ENCODE data around the gene PLPPR2. TPM values are rescaled to one million over a fixed set of nuclear protein-coding genes. Genes with fewer than 3 reads are reported as not detected.
"Not testable (repeated sequence)": the region's sequence is repeated elsewhere in the genome, so short reads cannot be mapped to it uniquely, and the experiment has no call there.

Gene PLPPR2
- total and polyA plus RNA-seq, 3 experiments from 2014 or later = 1.2 to 2.2 (median 2.1) TPM

GRCh38 chr19:11324079-11324661 lies 31.1 kb upstream of the PLPPR2 start:
- Histone ChIP-seq H3K4me1 (ENCODE audit: insufficient read depth, low read length) (peaks cover 6% of the 10 kb centered on the region), H3K27me3 (ENCODE audit: insufficient read depth, low read length, poor library complexity, severe bottlenecking) (no peaks in the 10 kb centered on the region), H3K4me3 (ENCODE audit: low read length) (no peak overlapping the region), H3K27ac (ENCODE audit: low read depth, low read length) (peak overlapping the region; percentile 12), H3K36me3 (ENCODE audit: insufficient read depth, low read length) (no peaks in the 10 kb centered on the region), H3K9me3 (ENCODE audit: low read length) (no peaks in the 10 kb centered on the region)
- ChIA-PET POLR2A (interaction anchor here (0.5 to 1.2 kb wide), 4 partner anchors 24 to 218 kb away, joined by 3 to 4 read pairs (median 3); partner anchors contain the start of gene SWSAP1), CTCF (no interaction called here)
- H3K9me3 Mint-ChIP-seq = no peaks in the 10 kb centered on the region
- peaks cover 12 to 17% (median 13%) of the 10 kb centered on the region in 3 donors for H3K4me1 Mint-ChIP-seq
- peak overlapping the region; percentile 29 to 95 (median 86) for H3K27ac Mint-ChIP-seq
- peaks cover 0 to 12% (median 0%) of the 10 kb centered on the region in 3 donors for H3K36me3 Mint-ChIP-seq
- DNase-seq = peak in 2 of 5 donors; percentile 24 to 31
- peak overlapping the region in 4 of 7 donors; percentile 27 to 80 (median 62) for H3K4me3 Mint-ChIP-seq
- peaks cover 0 to 1% of the 10 kb centered on the region in 2 donors for H3K27me3 Mint-ChIP-seq

- Mint-ChIP-seq H3K27ac (peak overlapping the region in 6 of 8 donors; percentile 63 to 95 (median 86)), H3K27me3 (peaks cover 0 to 1% of the 10 kb centered on the region in 2 donors), H3K4me3 (no peak overlapping the region), H3K4me1 (peaks cover 12 to 17% (median 13%) of the 10 kb centered on the region in 3 donors), H3K36me3 (peaks cover 0 to 14% (median 1%) of the 10 kb centered on the region in 3 donors), H3K9me3 (no peaks in the 10 kb centered on the region)
- no peak overlapping the region for H3K4me3 ChIP-seq (ENCODE audit: low read length)
- ChIA-PET CTCF (no interaction called here), POLR2A (interaction anchor here (0.5 to 1.2 kb wide), 2 partner anchors 50 to 217 kb away, joined by 3 read pairs; partner anchors contain the start of gene SWSAP1)
- H3K36me3 ChIP-seq (ENCODE audit: insufficient read depth, low read length) = no peaks in the 10 kb centered on the region
- peaks cover 6% of the 10 kb centered on the region for H3K4me1 ChIP-seq (ENCODE audit: insufficient read depth, low read length)
- no peaks in the 10 kb centered on the region for H3K9me3 ChIP-seq (ENCODE audit: low read length)
- DNase-seq = no peak
- H3K27me3 ChIP-seq (ENCODE audit: insufficient read depth, low read length, poor library complexity, severe bottlenecking) = no peaks in the 10 kb centered on the region
- H3K27ac ChIP-seq (ENCODE audit: low read depth, low read length) = no peak overlapping the region
Measured at GRCh38 chr19:11324748-11325389, 30.4 kb upstream of the PLPPR2 start.

GRCh38 chr19:11325544-11325943 lies 29.7 kb upstream of the PLPPR2 start:
- Mint-ChIP-seq H3K36me3 (peaks cover 0 to 19% (median 2%) of the 10 kb centered on the region in 3 donors), H3K27me3 (peaks cover 0 to 1% of the 10 kb centered on the region in 2 donors), H3K4me3 (no peak overlapping the region), H3K9me3 (no peaks in the 10 kb centered on the region), H3K27ac (peak overlapping the region in 1 of 8 donors; percentile 47), H3K4me1 (peaks cover 12 to 17% (median 13%) of the 10 kb centered on the region in 3 donors)
- Histone ChIP-seq H3K27ac (ENCODE audit: low read depth, low read length) (no peak overlapping the region), H3K27me3 (ENCODE audit: insufficient read depth, low read length, poor library complexity, severe bottlenecking) (no peaks in the 10 kb centered on the region), H3K4me1 (ENCODE audit: insufficient read depth, low read length) (peaks cover 6% of the 10 kb centered on the region), H3K4me3 (ENCODE audit: low read length) (no peak overlapping the region), H3K9me3 (ENCODE audit: low read length) (no peaks in the 10 kb centered on the region), H3K36me3 (ENCODE audit: insufficient read depth, low read length) (no peaks in the 10 kb centered on the region)
- POLR2A ChIA-PET = no interaction called here
- CTCF ChIA-PET = no interaction called here
- no peak for DNase-seq

- H3K4me1 Mint-ChIP-seq = no peaks in the 10 kb centered on the region
- no peak for DNase-seq
- Histone ChIP-seq H3K27ac (ENCODE audit: low read depth, low read length) (no peak overlapping the region), H3K36me3 (ENCODE audit: insufficient read depth, low read length) (peaks cover 2% of the 10 kb centered on the region), H3K4me1 (ENCODE audit: insufficient read depth, low read length) (no peaks in the 10 kb centered on the region), H3K9me3 (ENCODE audit: low read length) (no peaks in the 10 kb centered on the region), H3K27me3 (ENCODE audit: insufficient read depth, low read length, poor library complexity, severe bottlenecking) (no peaks in the 10 kb centered on the region), H3K4me3 (ENCODE audit: low read length) (no peak overlapping the region)
- H3K27ac Mint-ChIP-seq = no peak overlapping the region
- H3K4me3 Mint-ChIP-seq = no peak overlapping the region
- peaks cover 0 to 1% of the 10 kb centered on the region in 2 donors for H3K27me3 Mint-ChIP-seq
- no peaks in the 10 kb centered on the region for H3K9me3 Mint-ChIP-seq
- ChIA-PET CTCF (no interaction called here), POLR2A (no interaction called here)
- H3K36me3 Mint-ChIP-seq = peaks cover 8 to 36% (median 11%) of the 10 kb centered on the region in 3 donors
Measured at GRCh38 chr19:11330127-11330526, 25.1 kb upstream of the PLPPR2 start.

- Mint-ChIP-seq H3K4me1 (no peaks in the 10 kb centered on the region), H3K27me3 (peaks cover 0 to 1% of the 10 kb centered on the region in 2 donors), H3K4me3 (no peak overlapping the region), H3K36me3 (peaks cover 12 to 47% (median 21%) of the 10 kb centered on the region in 3 donors), H3K27ac (peak overlapping the region in 1 of 8 donors; percentile 78), H3K9me3 (no peaks in the 10 kb centered on the region)
- no peaks in the 10 kb centered on the region for H3K27me3 ChIP-seq (ENCODE audit: insufficient read depth, low read length, poor library complexity, severe bottlenecking)
- ChIA-PET CTCF (no interaction called here), POLR2A (no interaction called here)
- no peaks in the 10 kb centered on the region for H3K4me1 ChIP-seq (ENCODE audit: insufficient read depth, low read length)
- DNase-seq = no peak
- peaks cover 5% of the 10 kb centered on the region for H3K36me3 ChIP-seq (ENCODE audit: insufficient read depth, low read length)
- no peak overlapping the region for H3K4me3 ChIP-seq (ENCODE audit: low read length)
- H3K27ac ChIP-seq (ENCODE audit: low read depth, low read length) = no peak overlapping the region
- no peaks in the 10 kb centered on the region for H3K9me3 ChIP-seq (ENCODE audit: low read length)
Measured at GRCh38 chr19:11331502-11331901, 23.7 kb upstream of the PLPPR2 start.

- no peaks in the 10 kb centered on the region for H3K9me3 ChIP-seq (ENCODE audit: low read length)
- H3K9me3 Mint-ChIP-seq = no peaks in the 10 kb centered on the region
- H3K27ac Mint-ChIP-seq = peak overlapping the region in 1 of 8 donors; percentile 10
- H3K27me3 Mint-ChIP-seq = peaks cover 0 to 1% of the 10 kb centered on the region in 2 donors
- H3K36me3 ChIP-seq (ENCODE audit: insufficient read depth, low read length) = peaks cover 5% of the 10 kb centered on the region
- DNase-seq = no peak
- H3K27me3 ChIP-seq (ENCODE audit: insufficient read depth, low read length, poor library complexity, severe bottlenecking) = no peaks in the 10 kb centered on the region
- no peak overlapping the region for H3K4me3 ChIP-seq (ENCODE audit: low read length)
- H3K4me1 Mint-ChIP-seq = peaks cover 8 to 10% (median 10%) of the 10 kb centered on the region in 3 donors
- POLR2A ChIA-PET = no interaction called here
- no peak overlapping the region for H3K4me3 Mint-ChIP-seq
- H3K36me3 Mint-ChIP-seq = peaks cover 12 to 44% (median 21%) of the 10 kb centered on the region in 3 donors
- peaks cover 7% of the 10 kb centered on the region for H3K4me1 ChIP-seq (ENCODE audit: insufficient read depth, low read length)
- H3K27ac ChIP-seq (ENCODE audit: low read depth, low read length) = no peak overlapping the region
- CTCF ChIA-PET = interaction anchor here (1.1 kb wide), 1 partner anchor 48 kb away, joined by 3 read pairs; no protein-coding TSS in a partner anchor
Measured at GRCh38 chr19:11332822-11333221, 22.4 kb upstream of the PLPPR2 start.

GRCh38 chr19:11333838-11334237 lies 21.4 kb upstream of the PLPPR2 start:
- H3K27ac ChIP-seq (ENCODE audit: low read depth, low read length); H3K36me3 ChIP-seq (ENCODE audit: insufficient read depth, low read length); H3K27ac Mint-ChIP-seq; POLR2A ChIA-PET; H3K9me3 ChIP-seq (ENCODE audit: low read length); H3K9me3 Mint-ChIP-seq; H3K4me3 Mint-ChIP-seq; H3K27me3 ChIP-seq (ENCODE audit: insufficient read depth, low read length, poor library complexity, severe bottlenecking); H3K27me3 Mint-ChIP-seq; H3K4me3 ChIP-seq (ENCODE audit: low read length); DNase-seq: not testable (repeated sequence)
- Mint-ChIP-seq H3K36me3 (peaks cover 12 to 44% (median 21%) of the 10 kb centered on the region in 3 donors), H3K4me1 (peaks cover 13 to 19% (median 18%) of the 10 kb centered on the region in 3 donors)
- CTCF ChIA-PET = interaction anchor here (1.1 kb wide), 1 partner anchor 47 kb away, joined by 3 read pairs; no protein-coding TSS in a partner anchor
- peaks cover 17% of the 10 kb centered on the region for H3K4me1 ChIP-seq (ENCODE audit: insufficient read depth, low read length)

GRCh38 chr19:11335449-11336146 lies 19.6 kb upstream of the PLPPR2 start:
- H3K27me3 Mint-ChIP-seq = no peaks in the 10 kb centered on the region
- H3K27ac ChIP-seq (ENCODE audit: low read depth, low read length) = no peak overlapping the region
- H3K4me3 Mint-ChIP-seq = no peak overlapping the region
- POLR2A ChIA-PET = no interaction called here
- H3K36me3 ChIP-seq (ENCODE audit: insufficient read depth, low read length) = peaks cover 5% of the 10 kb centered on the region
- peak in 1 of 5 donors; percentile 34 for DNase-seq
- H3K27me3 ChIP-seq (ENCODE audit: insufficient read depth, low read length, poor library complexity, severe bottlenecking) = no peaks in the 10 kb centered on the region
- peaks cover 26% of the 10 kb centered on the region for H3K4me1 ChIP-seq (ENCODE audit: insufficient read depth, low read length)
- H3K4me3 ChIP-seq (ENCODE audit: low read length) = no peak overlapping the region
- no peak overlapping the region for H3K27ac Mint-ChIP-seq
- peaks cover 17 to 29% (median 24%) of the 10 kb centered on the region in 3 donors for H3K4me1 Mint-ChIP-seq
- no peaks in the 10 kb centered on the region for H3K9me3 ChIP-seq (ENCODE audit: low read length)
- CTCF ChIA-PET = no interaction called here
- peaks cover 10 to 36% (median 21%) of the 10 kb centered on the region in 3 donors for H3K36me3 Mint-ChIP-seq
- H3K9me3 Mint-ChIP-seq = no peaks in the 10 kb centered on the region
